GM23338 (cell line): ENCODE data around the gene CCDC177. TPM values are rescaled to one million over a fixed set of nuclear protein-coding genes. Genes with fewer than 3 reads are reported as not detected.

Experiments used
- ATAC-seq: fragments of 200-7000 bp; cut with Tn5 transposase; 3 replicates; pipeline ENCODE4 v1.9.1; 2020
- DNase-seq: peaks from one replicate; pipeline ENCODE4 v3.0.0-alpha.2; 2015; ENCODE audit warnings: low spot score
- H2AFZ ChIP-seq: fragments of 200-600 bp; sonication (generic); 2 replicates; pipeline ENCODE4 v1.8.0; 2016; ENCODE audit warnings: antibody characterized with exemption, mild to moderate bottlenecking, moderate library complexity
- H3F3A ChIP-seq: fragments of 200-600 bp; sonication (generic); replicated peaks from 2 replicates; pipeline ENCODE4 v1.8.0; 2017; ENCODE audit warnings: antibody characterized with exemption, mixed run types, low read depth
- H3K27ac ChIP-seq: fragments of 200-600 bp; sonication (generic); 2 replicates; pipeline ENCODE4 v1.6.1; 2016; ENCODE audit warnings: low read depth
- H3K27me3 ChIP-seq: fragments of 200-600 bp; sonication (generic); 2 replicates; pipeline ENCODE4 v1.8.0; 2016; ENCODE audit warnings: mild to moderate bottlenecking, mixed run types, moderate library complexity; ENCODE audit not compliant: insufficient read depth
- H3K36me3 ChIP-seq: fragments of 200-600 bp; sonication (generic); 2 replicates; pipeline ENCODE4 v1.8.0; 2016; ENCODE audit warnings: mild to moderate bottlenecking; ENCODE audit not compliant: insufficient read depth
- H3K4me1 ChIP-seq: fragments of 200-600 bp; sonication (generic); 2 replicates; pipeline ENCODE4 v1.8.0; 2016; ENCODE audit warnings: mild to moderate bottlenecking, moderate library complexity; ENCODE audit not compliant: insufficient read depth
- H3K4me2 ChIP-seq: fragments of 200-600 bp; sonication (generic); 2 replicates; pipeline ENCODE4 v1.7.1; 2017; ENCODE audit warnings: mixed run types
- H3K4me3 ChIP-seq: fragments of 200-600 bp; sonication (generic); 2 replicates; pipeline ENCODE4 v1.6.1; 2016; ENCODE audit warnings: mixed run types
- H3K79me2 ChIP-seq: fragments of 200-600 bp; sonication (generic); replicated peaks from 2 replicates; pipeline ENCODE4 v1.8.0; 2017; ENCODE audit warnings: mild to moderate bottlenecking; ENCODE audit not compliant: insufficient read depth
- H3K9me2 ChIP-seq: fragments of 200-600 bp; sonication (generic); 2 replicates; pipeline ENCODE4 v1.8.0; 2017; ENCODE audit not compliant: insufficient read depth
- H4K20me1 ChIP-seq: fragments of 200-600 bp; sonication (generic); replicated peaks from 2 replicates; pipeline ENCODE4 v1.8.0; 2017; ENCODE audit warnings: mild to moderate bottlenecking; ENCODE audit not compliant: insufficient read depth
- H3K27ac Mint-ChIP-seq: 2 replicates; pipeline ENCODE4 v1.8.0; 2020; ENCODE audit warnings: inconsistent platforms, mild to moderate bottlenecking, moderate library complexity, mixed read lengths
- H3K27me3 Mint-ChIP-seq: 3 replicates; pipeline ENCODE4 v1.8.0; 2022; ENCODE audit warnings: low read depth, mild to moderate bottlenecking, moderate library complexity, mixed read lengths, inconsistent platforms; ENCODE audit not compliant: insufficient read depth, poor library complexity
- H3K36me3 Mint-ChIP-seq: 3 replicates; pipeline ENCODE4 v1.8.0; 2021; ENCODE audit warnings: low read depth, mild to moderate bottlenecking, inconsistent platforms, moderate library complexity, mixed read lengths
- H3K4me1 Mint-ChIP-seq: 3 replicates; pipeline ENCODE4 v1.8.0; 2020; ENCODE audit warnings: mild to moderate bottlenecking, inconsistent platforms, mixed read lengths
- H3K4me3 Mint-ChIP-seq: 3 replicates; pipeline ENCODE4 v1.8.0; 2021; ENCODE audit warnings: moderate library complexity, mild to moderate bottlenecking, inconsistent platforms, mixed read lengths
- H3K9me3 Mint-ChIP-seq: 3 replicates; pipeline ENCODE4 v1.8.0; 2020; ENCODE audit warnings: moderate library complexity, mild to moderate bottlenecking, inconsistent platforms, mixed read lengths
- CREB1 ChIP-seq: fragments of 250-450 bp; sonication (Bioruptor Pico); IDR thresholded peaks from 2 replicates; pipeline ENCODE4 v1.5.0; 2020; ENCODE audit warnings: low read depth, mild to moderate bottlenecking, moderate library complexity
- JUNB ChIP-seq: IDR thresholded peaks from one replicate; pipeline ENCODE4 v1.6.1; 2016; ENCODE audit warnings: antibody characterized with exemption; ENCODE audit not compliant: unreplicated experiment
- POLR2AphosphoS5 ChIP-seq: IDR thresholded peaks from 2 replicates; pipeline ENCODE4 v1.6.1; 2016; ENCODE audit warnings: antibody characterized with exemption, low read depth
- REST ChIP-seq: IDR thresholded peaks from one replicate; pipeline ENCODE4 v1.6.1; 2018; ENCODE audit warnings: antibody characterized with exemption; ENCODE audit not compliant: unreplicated experiment
- STAT1 ChIP-seq: IDR thresholded peaks from one replicate; pipeline ENCODE4 v1.6.1; 2016; ENCODE audit warnings: antibody characterized with exemption; ENCODE audit not compliant: unreplicated experiment
- ZNF114 ChIP-seq: fragments of 250-450 bp; sonication (Bioruptor Pico); IDR thresholded peaks from 2 replicates; pipeline ENCODE4 v1.5.0; 2020; ENCODE audit warnings: mild to moderate bottlenecking, moderate library complexity
- ZNF462 ChIP-seq: fragments of 250-450 bp; sonication (Bioruptor Pico); IDR thresholded peaks from 2 replicates; pipeline ENCODE4 v1.5.0; 2020; ENCODE audit warnings: mild to moderate bottlenecking, moderate library complexity
- polyA plus RNA-seq: library from polyadenylated mRNA; unstranded; fragments of >200 nt; fragmentation: Nextera tagmentation; extraction: Ambion mirVana; gene quantifications from 2 replicates; pipeline ENCODE4 v1.2.1, GENCODE V29; 2016
- total RNA-seq: library from RNA; depleted of rRNA; stranded (reverse); fragments of >200 nt; shearing (Covaris generic); gene quantifications from 2 replicates; pipeline ENCODE4 v1.2.3, GENCODE V29; 2014
- TF ChIP-seq, protein P1 (sequence below), 2 experiments: fragments of 200-600 bp in 1 of 2; sonication (generic) in 1 of 2; conservative IDR thresholded peaks; 2 replicates each; pipeline versions ENCODE4 v1.5.1 to v1.6.1; 2016 to 2017; ENCODE audit warnings: antibody characterized with exemption in 2 of 2, low read depth in 2 of 2, mild to moderate bottlenecking in 2 of 2, moderate library complexity in 1 of 2
- TF ChIP-seq, protein P2 (sequence below): IDR thresholded peaks from 2 replicates; pipeline ENCODE4 v1.6.1; 2016; ENCODE audit warnings: antibody characterized with exemption

The CCDC177 gene
- total and polyA plus RNA-seq, 2 experiments from 2014 or later, result 0.18 to 1.7 TPM

- Histone ChIP-seq H3K27me3 (peaks cover 19% of the 10 kb centered on the region), H3K4me3 (no peak overlapping the region), H3K4me2 (no peak overlapping the region), H3K79me2 (no peaks in the 10 kb centered on the region), H3K36me3 (no peaks in the 10 kb centered on the region), H3F3A (no peaks in the 10 kb centered on the region; the same call in 1 of the 2 replicates), H3K4me1 (peaks cover 16% of the 10 kb centered on the region), H2AFZ (no peak overlapping the region), H4K20me1 (no peaks in the 10 kb centered on the region), H3K27ac (no peak overlapping the region), H3K9me2 (no peaks in the 10 kb centered on the region)
- ATAC-seq (no peak), DNase-seq (no peak)
- peaks cover 40% of the 10 kb centered on the region for H3K4me1 Mint-ChIP-seq
- H3K27me3 Mint-ChIP-seq, result peaks cover 12% of the 10 kb centered on the region
- no peak overlapping the region for H3K4me3 Mint-ChIP-seq
- TF ChIP-seq STAT1, result no peak
- TF ChIP-seq, protein P1, sequence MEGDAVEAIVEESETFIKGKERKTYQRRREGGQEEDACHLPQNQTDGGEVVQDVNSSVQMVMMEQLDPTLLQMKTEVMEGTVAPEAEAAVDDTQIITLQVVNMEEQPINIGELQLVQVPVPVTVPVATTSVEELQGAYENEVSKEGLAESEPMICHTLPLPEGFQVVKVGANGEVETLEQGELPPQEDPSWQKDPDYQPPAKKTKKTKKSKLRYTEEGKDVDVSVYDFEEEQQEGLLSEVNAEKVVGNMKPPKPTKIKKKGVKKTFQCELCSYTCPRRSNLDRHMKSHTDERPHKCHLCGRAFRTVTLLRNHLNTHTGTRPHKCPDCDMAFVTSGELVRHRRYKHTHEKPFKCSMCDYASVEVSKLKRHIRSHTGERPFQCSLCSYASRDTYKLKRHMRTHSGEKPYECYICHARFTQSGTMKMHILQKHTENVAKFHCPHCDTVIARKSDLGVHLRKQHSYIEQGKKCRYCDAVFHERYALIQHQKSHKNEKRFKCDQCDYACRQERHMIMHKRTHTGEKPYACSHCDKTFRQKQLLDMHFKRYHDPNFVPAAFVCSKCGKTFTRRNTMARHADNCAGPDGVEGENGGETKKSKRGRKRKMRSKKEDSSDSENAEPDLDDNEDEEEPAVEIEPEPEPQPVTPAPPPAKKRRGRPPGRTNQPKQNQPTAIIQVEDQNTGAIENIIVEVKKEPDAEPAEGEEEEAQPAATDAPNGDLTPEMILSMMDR (conservative IDR thresholded peaks at IDR 0.05; ENCODE audit: low read depth in 2 of 2), result no peak
- TF ChIP-seq JUNB, result no peak
- no peak for TF ChIP-seq ZNF462 (CRISPR knock-in tag)
- TF ChIP-seq REST, result no peak
- TF ChIP-seq, protein P2, sequence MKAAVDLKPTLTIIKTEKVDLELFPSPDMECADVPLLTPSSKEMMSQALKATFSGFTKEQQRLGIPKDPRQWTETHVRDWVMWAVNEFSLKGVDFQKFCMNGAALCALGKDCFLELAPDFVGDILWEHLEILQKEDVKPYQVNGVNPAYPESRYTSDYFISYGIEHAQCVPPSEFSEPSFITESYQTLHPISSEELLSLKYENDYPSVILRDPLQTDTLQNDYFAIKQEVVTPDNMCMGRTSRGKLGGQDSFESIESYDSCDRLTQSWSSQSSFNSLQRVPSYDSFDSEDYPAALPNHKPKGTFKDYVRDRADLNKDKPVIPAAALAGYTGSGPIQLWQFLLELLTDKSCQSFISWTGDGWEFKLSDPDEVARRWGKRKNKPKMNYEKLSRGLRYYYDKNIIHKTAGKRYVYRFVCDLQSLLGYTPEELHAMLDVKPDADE, result no peak
- no peak for TF ChIP-seq CREB1 (CRISPR knock-in tag)
- TF ChIP-seq POLR2AphosphoS5, result no peak
- TF ChIP-seq ZNF114, result no peak
- no peak overlapping the region for H3K27ac Mint-ChIP-seq
- H3K9me3 Mint-ChIP-seq, result no peaks in the 10 kb centered on the region
- no peaks in the 10 kb centered on the region; the same call in 2 of the 3 replicates for H3K36me3 Mint-ChIP-seq
Measured at GRCh38 chr14:69614592-69614991, 39.9 kb upstream of the CCDC177 start.
